Endothelial cell of umbilical vein (primary cell): ENCODE data around the gene IL6R. TPM values are rescaled to one million over a fixed set of nuclear protein-coding genes. Genes with fewer than 3 reads are reported as not detected.

Source experiments
- BruUV-seq: library from RNA; stranded (reverse); fragments of 400-500 nt; replicated peaks from 2 replicates; lab custom pipeline; 2021; lab: Mats Ljungman, UMichigan
- CTCF ChIA-PET: fragments of 300-600, 350-600 bp; sonication (Branson Sonifier 250); formaldehyde crosslinking; loops from one replicate; lab custom pipeline; 2021; ENCODE audit warnings: antibody characterized with exemption, inconsistent platforms; lab: Charles Lee
- POLR2A ChIA-PET: fragments of 300-600, 350-600 bp; sonication (Branson Sonifier 250); formaldehyde crosslinking; loops from one replicate; lab custom pipeline; 2021; ENCODE audit warnings: antibody characterized with exemption, inconsistent platforms; lab: Charles Lee
- DNase-seq: peaks from one replicate; pipeline ENCODE4 v3.0.0-alpha.2; 2011; ENCODE audit warnings: low read depth, low spot score
- FAIRE-seq: peaks from 2 replicates; lab custom pipeline; 2011; peaks lifted over from hg19 to GRCh38; lab: Jason Lieb, UNC
- H2AFZ ChIP-seq: 2 replicates; pipeline ENCODE4 v1.6.0; 2012; ENCODE audit warnings: low read depth, low read length, control low read depth, inconsistent platforms
- H3K27ac ChIP-seq: 2 replicates; pipeline ENCODE4 v1.5.1; 2011; ENCODE audit warnings: low read depth, mild to moderate bottlenecking, control low read depth, low read length, moderate library complexity; ENCODE audit not compliant: insufficient read depth
- H3K27me3 ChIP-seq, 2 experiments: 2 replicates each; pipeline versions ENCODE4 v1.6.0 to v1.6.1; 2011; ENCODE audit warnings: low read length in 2 of 2, mixed read lengths in 1 of 2; ENCODE audit not compliant: control insufficient read depth in 2 of 2, insufficient read depth in 2 of 2
- H3K36me3 ChIP-seq, 2 experiments: 2 replicates in 1 of 2; 3 replicates in 1 of 2; pipeline ENCODE4 v1.5.1; 2011; ENCODE audit warnings: low read length in 2 of 2, mild to moderate bottlenecking in 1 of 2, moderate library complexity in 1 of 2; ENCODE audit not compliant: control insufficient read depth in 2 of 2, insufficient read depth in 2 of 2; ENCODE audit errors: extremely low read depth in 1 of 2
- H3K4me1 ChIP-seq: 3 replicates; pipeline ENCODE4 v1.5.1; 2011; ENCODE audit warnings: mild to moderate bottlenecking, low read length; ENCODE audit not compliant: control insufficient read depth, insufficient read depth; ENCODE audit errors: extremely low read depth
- H3K4me2 ChIP-seq: 2 replicates; pipeline ENCODE4 v1.6.1; 2011; ENCODE audit warnings: low read length, control low read depth, mixed read lengths; ENCODE audit not compliant: insufficient read depth
- H3K4me3 ChIP-seq, 3 experiments: fragments of 200-600 bp in 1 of 3; sonication (generic), shearing (Covaris generic) in 1 of 3; replicated peaks in 1 of 3; 2 replicates each; pipeline ENCODE4 v1.5.1; 2011 to 2016; ENCODE audit warnings: control low read depth in 3 of 3, low read length in 3 of 3, mild to moderate bottlenecking in 2 of 3, inconsistent platforms in 1 of 3, low read depth in 1 of 3, moderate library complexity in 1 of 3; ENCODE audit not compliant: insufficient read depth in 1 of 3
- H3K79me2 ChIP-seq: 2 replicates; pipeline ENCODE4 v1.6.0; 2012; ENCODE audit warnings: low read length, inconsistent platforms; ENCODE audit not compliant: control insufficient read depth, insufficient read depth
- H3K9ac ChIP-seq: replicated peaks from 2 replicates; pipeline ENCODE3; 2011; ENCODE audit warnings: low read length, control low read depth; ENCODE audit not compliant: insufficient read depth; ENCODE audit errors: extremely low read depth
- H3K9me1 ChIP-seq: replicated peaks from 3 replicates; pipeline ENCODE4 v1.6.0; 2011; ENCODE audit warnings: mild to moderate bottlenecking, low read length; ENCODE audit not compliant: control insufficient read depth, insufficient read depth; ENCODE audit errors: extremely low read depth
- H3K9me3 ChIP-seq: replicated peaks from 2 replicates; pipeline ENCODE4 v1.5.1; 2012; ENCODE audit warnings: low read length, inconsistent platforms; ENCODE audit not compliant: control insufficient read depth, insufficient read depth
- H4K20me1 ChIP-seq: replicated peaks from 2 replicates; pipeline ENCODE3; 2011; ENCODE audit warnings: mild to moderate bottlenecking, low read length; ENCODE audit not compliant: control insufficient read depth, insufficient read depth; ENCODE audit errors: extremely low read depth
- CTCF ChIP-seq, 2 donors: IDR thresholded peaks; 1 replicate in 1 of 2; 2 replicates in 1 of 2; pipeline ENCODE4 v1.5.1; 2011; ENCODE audit warnings: low read length in 2 of 2, mild to moderate bottlenecking in 2 of 2, moderate library complexity in 2 of 2, control low read depth in 1 of 2, inconsistent platforms in 1 of 2, low read depth in 1 of 2; ENCODE audit not compliant: insufficient read depth in 1 of 2; ENCODE audit errors: extremely low read depth in 1 of 2
- EZH2 ChIP-seq: IDR thresholded peaks from 2 replicates; pipeline ENCODE4 v1.6.1; 2012; ENCODE audit warnings: borderline replicate concordance, low read depth, mild to moderate bottlenecking, moderate library complexity, low read length, inconsistent platforms; ENCODE audit not compliant: severe bottlenecking
- FOS ChIP-seq: IDR thresholded peaks from 2 replicates; pipeline ENCODE4 v1.6.1; 2011; ENCODE audit warnings: mild to moderate bottlenecking, low read length, moderate library complexity, borderline replicate concordance; ENCODE audit not compliant: insufficient read depth
- GATA2 ChIP-seq: IDR thresholded peaks from 2 replicates; pipeline ENCODE4 v1.7.0; 2011; ENCODE audit warnings: low read depth, mild to moderate bottlenecking, moderate library complexity, mixed read lengths, low read length; ENCODE audit not compliant: insufficient read length, insufficient read depth
- JUN ChIP-seq: IDR thresholded peaks from 2 replicates; pipeline ENCODE4 v1.6.1; 2011; ENCODE audit warnings: borderline replicate concordance, low read depth; ENCODE audit not compliant: insufficient read length, insufficient read depth
- MAX ChIP-seq: IDR thresholded peaks from 2 replicates; pipeline ENCODE4 v1.6.1; 2011; ENCODE audit not compliant: insufficient read depth, insufficient read length
- MYC ChIP-seq: IDR thresholded peaks from one replicate; pipeline ENCODE4 v1.6.1; 2011; ENCODE audit warnings: mild to moderate bottlenecking, low read depth, low read length
- POLR2A ChIP-seq: IDR thresholded peaks from 2 replicates; pipeline ENCODE4 v1.6.1; 2012; ENCODE audit warnings: low read depth, mild to moderate bottlenecking, control low read depth, low read length
- POLR2AphosphoS5 ChIP-seq: IDR thresholded peaks from 2 replicates; pipeline ENCODE4 v1.6.1; 2012; ENCODE audit warnings: low read depth, mild to moderate bottlenecking, control low read depth, low read length, moderate library complexity; ENCODE audit not compliant: insufficient read depth
- dilution Hi-C: fragments of 300-500 bp; cut with MboI; formaldehyde crosslinking; loops from one replicate; pipeline ENCODE4 v1.15.0; 2019; ENCODE audit warnings: low sequenced_read_pairs; ENCODE audit not compliant: extremely low pct_ligation_motif_present
- intact Hi-C: fragments of 100-400 bp; cut with micrococcal nuclease; formaldehyde crosslinking; loops from one replicate; pipeline ENCODE4 v1.10.0; 2022
- polyA plus RNA-seq, 4 experiments: library from polyadenylated mRNA; depleted of rRNA in 3 of 4; stranded (reverse) in 3 of 4; unstranded in 1 of 4; fragments of >200 nt; gene quantifications; 2 replicates each; pipeline versions ENCODE4 v1.2.1 to v1.2.3, GENCODE V29; 2011 to 2012; ENCODE audit warnings: missing spikeins in 1 of 4
- total RNA-seq: library from RNA; stranded (reverse); gene quantifications from 2 replicates; pipeline ENCODE4 v1.2.3, GENCODE V29; 2021

The IL6R gene
- total and polyA plus RNA-seq, 2 donors (not counting 3 experiments of a cell fraction or from before 2014, with no cell fraction given) = 4.8 to 5.1 TPM

GRCh38 chr1:154496383-154496782 lies 91.2 kb downstream of the IL6R start:
- Histone ChIP-seq H3K79me2 (peaks cover 50% of the 10 kb centered on the region), H3K4me3 (peak overlapping the region in 1 of 3 experiments; percentile 29), H3K27ac (peak overlapping the region; percentile 89), H4K20me1 (no peaks in the 10 kb centered on the region), H3K9me3 (no peaks in the 10 kb centered on the region), H3K4me1 (peaks cover 85% of the 10 kb centered on the region), H3K9ac (peak overlapping the region; percentile 65), H3K4me2 (peak overlapping the region; percentile 84), H3K36me3 (peaks cover 4 to 6% of the 10 kb centered on the region in 2 experiments), H3K9me1 (no peaks in the 10 kb centered on the region), H2AFZ (no peak overlapping the region), H3K27me3 (no peaks in the 10 kb centered on the region)
- dilution Hi-C loops = no loop called here
- DNase-seq (no peak), FAIRE-seq (no peak)
- TSS peak; percentile 31 for BruUV-seq
- TF ChIP-seq MAX (no peak), JUN (no peak), POLR2A (no peak), MYC (no peak), FOS (no peak), CTCF (IDR thresholded peaks at IDR 0.05; ENCODE audit: extremely low read depth in 1 of 2, insufficient read depth in 1 of 2, low read depth in 1 of 2, low read length in 2 of 2) (no peak), EZH2 (no peak), GATA2 (no peak), POLR2AphosphoS5 (no peak)
- intact Hi-C loops = loop anchor here (10.0 kb wide), 1 partner anchor 238 kb away; no protein-coding TSS in a partner anchor
- ChIA-PET CTCF (interaction anchor here (0.8 to 6.2 kb wide), 6 partner anchors 10 to 50 kb away, joined by 4 to 66 read pairs (median 16); no protein-coding TSS in a partner anchor), POLR2A (interaction anchor here (1.0 to 1.6 kb wide), 3 partner anchors 10 to 50 kb away, joined by 4 to 13 read pairs (median 6); no protein-coding TSS in a partner anchor)
